ENCODE data around the gene ITPKB.

ITPKB gene

DNA sequence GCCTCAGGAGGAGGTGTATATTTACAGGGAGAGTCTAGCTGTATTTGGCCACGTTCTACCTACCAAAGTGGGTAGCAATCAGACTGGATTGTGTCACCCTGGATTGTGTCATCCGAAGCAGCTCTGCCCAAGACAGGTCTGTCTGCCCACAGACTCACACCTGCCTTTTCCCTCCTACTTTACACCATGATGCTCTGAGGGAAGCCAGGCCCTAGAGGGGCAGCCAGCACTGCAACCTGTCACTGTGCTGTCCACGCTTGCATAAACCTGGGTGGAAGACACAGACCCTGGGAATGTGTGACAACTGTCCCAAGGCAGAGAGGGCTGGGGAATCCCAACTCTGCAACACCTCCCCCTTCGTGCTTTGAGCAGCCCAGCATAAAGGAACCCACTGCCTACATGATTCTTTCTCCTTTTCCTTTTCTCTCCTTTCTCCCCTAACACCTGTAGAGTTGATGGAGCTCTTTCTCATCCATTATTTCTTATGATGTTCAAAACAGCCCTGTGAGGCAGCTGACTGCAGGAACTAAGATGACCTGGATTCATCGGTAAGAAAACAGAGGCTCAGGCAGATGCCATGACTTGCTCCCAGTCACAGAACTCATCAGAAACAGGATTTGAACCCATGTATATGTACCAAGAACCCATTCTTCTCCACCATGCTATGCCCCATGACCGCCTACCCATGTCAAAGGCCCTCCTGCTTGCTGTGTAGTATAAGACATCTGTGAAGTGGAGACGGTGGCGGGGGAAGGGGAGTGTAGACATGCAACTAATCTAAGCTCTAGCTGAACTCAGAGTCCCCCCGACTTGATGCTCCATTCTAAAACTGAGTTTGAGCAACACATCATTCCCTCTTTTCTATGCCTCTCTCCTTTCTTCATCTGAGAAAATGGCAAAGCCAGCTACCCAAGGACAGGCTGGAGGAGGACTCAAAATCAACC, 55.9 kb downstream of the ITPKB start:
- DNase-seq: no peak

DNA sequence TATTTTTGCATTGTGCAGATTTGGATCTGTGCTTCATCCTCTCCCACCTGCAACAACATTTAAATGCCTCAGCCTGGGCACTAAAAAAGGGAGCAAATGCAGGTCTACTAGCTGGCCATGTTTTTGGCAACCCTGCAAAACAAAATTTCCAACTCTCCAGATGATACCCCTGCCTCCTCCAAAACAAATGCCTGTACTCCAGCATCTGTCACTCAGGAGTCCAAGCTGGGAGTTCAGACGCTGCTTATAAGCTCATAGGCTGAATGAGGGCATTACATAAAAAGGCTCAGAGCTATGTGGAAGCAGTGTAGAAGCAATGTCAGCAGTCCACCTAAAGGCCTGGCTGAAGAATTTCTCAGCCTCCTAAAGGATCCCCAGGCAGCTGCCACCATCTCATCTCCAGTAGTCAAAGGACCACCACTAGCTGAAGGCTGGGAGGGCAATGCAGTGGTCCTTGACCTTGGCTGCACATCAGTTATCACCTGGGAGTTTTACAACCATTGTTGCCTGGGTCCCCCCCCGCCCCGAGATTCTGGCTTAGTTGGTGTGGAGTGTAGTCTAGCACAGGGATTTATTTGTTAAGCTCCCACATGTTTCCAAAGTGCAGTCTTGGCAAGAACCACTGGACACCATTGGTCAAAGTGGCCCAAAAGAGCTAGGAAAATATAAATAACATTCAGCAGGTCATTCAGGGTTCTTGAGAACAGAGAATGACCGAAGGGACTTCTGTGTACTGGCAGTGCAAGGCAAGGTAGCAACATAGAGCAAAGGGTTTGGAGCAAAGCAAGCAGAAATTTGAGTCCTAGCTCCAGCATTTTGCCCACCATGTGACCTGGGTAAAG, 57.2 kb downstream of the ITPKB start:
- no peak for DNase-seq

DNA sequence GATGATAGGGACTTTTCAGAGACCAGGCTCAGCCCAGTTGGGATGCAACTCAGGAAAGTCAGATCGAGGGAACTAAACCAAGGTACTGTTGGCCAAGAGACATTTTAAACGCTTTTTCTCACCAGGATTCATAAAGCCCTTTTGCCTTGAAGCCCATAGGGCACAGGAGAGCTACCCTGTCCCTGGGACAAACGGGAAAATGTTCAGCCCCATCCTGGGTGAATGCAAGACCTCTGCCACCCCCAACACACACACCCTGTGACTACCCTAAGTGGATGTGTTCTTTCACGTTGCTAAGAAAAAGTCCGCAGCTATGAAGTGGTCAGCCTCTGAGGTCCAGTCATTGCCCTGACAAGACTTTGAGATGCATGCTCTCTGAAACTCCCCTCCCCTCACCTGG, 58.4 kb downstream of the ITPKB start:
- no peak for DNase-seq

DNA sequence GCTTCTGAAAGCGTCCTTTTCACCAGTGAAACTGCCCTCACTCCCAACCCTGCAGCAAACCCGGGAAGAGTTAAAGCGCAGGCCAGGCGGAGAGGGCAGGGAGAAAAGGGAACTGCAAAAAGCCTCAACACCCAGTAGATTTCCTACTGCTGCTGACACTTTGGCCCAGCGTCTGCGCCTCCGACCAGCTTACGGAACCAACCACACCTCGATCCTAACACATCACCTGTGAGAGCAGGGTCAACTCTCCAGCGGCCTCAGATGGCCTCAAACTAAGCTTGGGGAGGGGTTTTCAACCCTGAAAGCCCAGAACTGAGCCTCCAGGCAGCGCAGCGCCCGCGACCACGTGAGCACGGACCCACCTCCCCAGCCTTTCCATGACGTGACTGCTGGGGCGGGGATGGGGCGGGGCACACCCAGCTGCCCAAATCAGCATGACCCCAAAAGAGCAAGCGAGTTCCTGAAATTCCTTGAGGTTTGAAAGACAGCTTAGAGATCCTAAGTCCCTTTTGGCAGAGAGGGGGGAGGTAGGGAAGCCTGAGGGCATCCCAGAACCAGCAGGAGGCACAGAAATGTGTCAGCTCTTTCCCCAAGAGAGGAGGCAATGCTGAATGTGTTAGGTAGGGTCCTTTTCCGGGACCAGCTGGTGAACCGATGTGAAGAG, 59.1 kb downstream of the ITPKB start:
- DNase-seq: peak; percentile 86

DNA sequence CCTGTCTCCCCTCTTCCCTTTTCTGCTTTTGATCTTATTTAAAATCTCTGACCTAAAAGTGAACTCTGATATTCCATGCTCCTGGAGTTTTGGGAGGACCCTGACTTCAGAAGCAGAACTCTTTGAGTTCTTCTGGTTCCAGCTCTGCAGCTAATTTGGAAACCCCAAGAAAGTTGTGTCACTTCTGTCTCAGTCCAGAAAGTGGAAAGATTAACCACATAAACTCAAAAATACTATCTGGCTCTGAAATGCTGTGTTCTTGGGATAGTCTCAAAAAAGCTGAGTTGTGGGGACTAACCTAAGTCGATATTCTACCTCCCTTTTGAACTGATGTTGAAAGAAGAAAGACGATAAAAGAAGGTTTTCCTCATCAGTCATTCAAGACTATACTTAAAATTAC, 59.8 kb downstream of the ITPKB start:
- DNase-seq: no peak

DNA sequence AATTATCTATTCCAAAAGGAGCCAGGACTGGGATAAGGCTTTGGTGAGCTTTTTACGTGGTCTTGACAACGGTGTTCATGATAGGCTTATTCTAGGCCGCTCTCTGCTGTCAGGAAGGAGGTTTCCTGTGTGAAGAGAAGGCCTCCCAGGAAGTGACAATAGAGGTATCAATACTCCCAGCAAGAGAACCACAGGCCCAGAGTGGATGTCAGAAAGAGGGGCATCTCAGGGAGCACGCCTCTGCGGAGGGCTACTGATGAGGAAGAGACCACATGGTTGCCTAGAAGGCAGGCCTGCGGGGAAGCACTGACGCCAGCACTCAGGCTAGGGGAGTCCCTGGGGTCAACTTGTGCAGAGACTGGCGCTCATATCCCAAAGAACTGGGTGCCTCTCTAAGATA, 60.4 kb downstream of the ITPKB start:
- DNase-seq: peak; percentile 50

DNA sequence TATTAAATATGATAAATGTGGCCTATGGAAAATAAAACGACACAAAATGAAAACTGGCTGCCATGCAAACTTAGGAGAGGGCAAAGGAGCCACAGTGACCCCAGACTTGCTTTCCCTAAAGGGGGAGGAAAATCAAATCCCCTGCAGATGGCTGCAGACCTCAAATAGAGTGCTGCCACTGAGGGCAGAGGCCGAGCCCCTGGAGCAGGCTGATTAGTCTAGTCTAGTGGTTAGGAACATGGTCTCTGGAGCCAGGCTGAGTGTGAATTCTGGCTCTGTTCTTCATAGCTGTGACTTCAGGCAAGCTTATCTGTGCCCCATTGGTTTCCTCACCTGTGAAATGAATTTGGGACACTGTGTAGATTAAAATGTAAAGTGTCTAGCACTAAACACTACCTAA, 60.8 kb downstream of the ITPKB start:
- no peak for DNase-seq

DNA sequence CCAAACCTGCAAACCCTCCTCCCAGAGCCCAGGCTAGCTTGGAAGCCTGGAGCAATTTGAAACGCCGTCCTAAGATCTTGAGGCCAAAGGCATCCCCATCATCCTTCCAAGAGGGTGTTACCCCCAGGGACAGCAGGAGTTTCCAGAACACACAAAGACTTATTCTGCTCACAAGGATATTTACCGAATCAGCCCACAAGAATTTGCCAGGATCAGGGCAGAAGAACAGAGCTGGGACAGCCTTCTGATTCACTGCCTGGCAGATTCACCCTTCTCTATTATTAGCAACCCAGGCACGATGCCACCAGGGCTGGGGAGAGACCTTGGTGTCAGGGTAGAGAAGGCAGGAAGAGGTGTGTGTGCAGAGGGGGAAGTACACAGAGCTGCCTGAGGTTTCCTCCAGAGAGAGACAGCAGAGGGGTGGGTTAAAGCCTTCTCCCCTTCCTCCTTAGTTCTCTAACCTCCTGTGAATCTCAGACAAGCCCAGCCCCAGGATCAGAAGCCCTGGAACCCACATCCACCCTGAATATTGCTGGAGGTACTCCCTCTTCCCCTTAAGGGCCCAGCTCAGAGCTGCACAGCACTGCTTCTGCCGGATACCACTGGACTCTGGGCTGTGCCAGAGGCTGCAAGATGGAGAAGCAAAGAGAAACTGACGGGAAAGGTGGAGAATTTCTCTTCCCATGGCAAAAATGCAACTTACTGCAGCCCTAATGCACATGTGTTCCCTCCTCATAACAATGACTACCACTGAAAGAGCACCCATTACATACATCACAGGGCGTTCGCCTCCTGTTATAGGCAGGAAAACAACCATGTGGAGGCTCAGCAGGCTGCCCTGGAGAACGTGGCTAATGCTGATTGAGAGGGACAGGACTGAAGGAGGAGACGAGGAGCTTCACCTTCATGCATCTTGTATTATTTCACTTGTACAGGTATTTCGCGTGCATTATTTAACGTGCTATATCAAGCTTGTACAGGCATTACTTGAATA, 61.8 kb downstream of the ITPKB start:
- peak; percentile 76 for DNase-seq

DNA sequence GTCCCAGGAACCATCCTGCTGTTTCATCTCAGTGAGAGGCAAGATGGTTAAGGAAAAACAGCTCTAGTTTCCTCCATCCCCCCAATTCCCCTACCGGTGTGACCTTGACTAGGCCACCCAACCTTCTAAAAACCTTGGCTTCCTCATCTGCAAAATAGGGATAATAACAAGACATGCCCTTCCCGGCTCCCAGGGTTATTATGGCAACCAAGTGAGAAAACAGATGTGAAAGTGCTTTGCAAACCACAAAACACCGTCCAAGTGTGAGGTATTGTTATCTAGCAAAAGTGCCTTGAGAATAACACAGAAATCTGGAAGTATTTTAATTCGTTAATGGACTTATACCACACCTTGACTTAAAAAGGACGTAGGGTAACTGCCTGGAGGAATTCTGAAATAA, 62.7 kb downstream of the ITPKB start:
- DNase-seq: no peak

DNA sequence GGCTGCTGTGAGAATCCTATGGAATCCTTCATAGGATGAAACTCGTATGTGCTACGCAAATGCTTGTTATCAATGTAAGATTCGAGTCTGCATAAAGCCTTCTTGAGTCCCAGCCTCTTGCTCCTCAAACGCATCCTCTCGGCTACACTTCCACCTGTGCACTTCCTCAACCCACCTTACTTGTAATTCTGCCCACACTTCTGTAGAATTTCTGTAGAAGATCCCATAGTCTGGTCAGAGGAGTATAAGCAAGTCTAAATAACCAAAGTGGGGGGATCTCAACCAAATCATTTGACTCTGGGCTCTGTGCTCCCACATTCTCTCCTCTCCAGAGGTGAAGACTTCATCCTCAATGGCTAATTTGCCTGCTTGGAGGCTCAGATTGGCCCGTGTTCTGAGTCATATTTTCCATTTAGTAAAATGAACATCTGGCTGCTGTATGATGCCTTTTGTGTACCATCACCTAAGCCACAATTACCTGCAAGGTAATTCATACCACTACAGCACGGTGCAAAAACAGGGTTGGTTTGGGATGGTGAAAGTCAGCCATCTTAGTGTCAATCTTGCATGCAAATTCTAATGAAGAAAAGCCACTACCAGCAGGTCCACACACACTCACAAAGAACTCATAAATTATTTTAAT, 63.2 kb downstream of the ITPKB start:
- DNase-seq: no peak

DNA sequence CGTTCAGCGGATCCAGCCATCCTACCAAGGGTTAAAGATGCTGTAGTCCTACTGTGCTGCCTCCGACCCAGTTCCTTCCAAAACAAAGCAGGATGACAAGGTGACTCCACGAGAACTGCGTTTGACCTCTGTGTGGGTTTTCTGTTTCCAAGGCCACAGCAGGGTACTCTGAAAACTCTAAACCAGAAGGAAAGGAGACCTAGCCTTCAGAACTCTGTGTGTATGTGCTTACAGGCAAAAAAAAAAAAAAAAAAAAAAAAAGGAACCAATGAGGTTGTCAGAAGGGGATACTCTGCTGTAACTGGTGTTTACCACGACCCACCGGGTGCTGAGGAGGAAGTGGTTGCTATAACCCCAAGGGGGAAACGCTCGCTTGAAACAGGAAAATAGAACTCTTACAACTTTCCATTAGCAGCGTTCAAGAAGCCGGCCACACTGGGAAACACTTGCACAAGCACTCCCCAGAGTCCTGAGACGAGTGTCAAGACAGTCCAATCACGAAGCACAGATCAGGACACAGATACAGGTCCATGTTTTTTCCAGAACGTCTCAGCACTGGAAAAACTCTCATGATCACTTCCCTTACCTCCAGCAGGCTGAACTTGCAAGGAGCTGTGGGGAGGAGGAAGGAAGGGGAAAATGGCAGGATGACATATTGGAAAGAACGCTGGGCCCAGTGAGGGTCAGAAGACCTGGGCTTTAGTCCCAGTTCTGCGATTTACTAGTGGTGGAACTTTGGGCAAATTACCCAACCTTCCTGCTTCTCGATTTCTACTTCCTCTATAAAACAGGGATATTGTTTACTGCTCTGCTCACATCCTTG, 64.0 kb downstream of the ITPKB start:
- DNase-seq: peak; percentile 68

DNA sequence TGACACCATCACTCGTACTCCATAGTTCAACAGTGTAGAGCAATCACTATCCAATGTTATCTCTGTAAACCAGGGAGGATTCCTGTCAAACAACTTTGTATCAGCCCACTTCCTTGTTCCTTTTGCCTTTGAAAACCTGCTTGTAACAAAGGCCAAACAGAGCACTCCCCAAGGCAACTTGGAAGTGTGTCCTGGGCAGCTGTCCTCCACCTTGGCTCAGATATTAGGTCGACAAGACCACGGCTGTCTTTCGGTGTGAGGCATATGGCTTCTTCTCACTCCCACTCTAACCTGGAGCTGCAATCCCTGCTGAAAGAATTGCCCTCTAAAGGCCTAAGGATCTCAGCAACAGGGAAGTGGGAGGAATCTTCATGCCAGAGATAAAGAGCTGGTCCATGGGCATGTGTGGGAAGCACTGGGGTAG, 66.7 kb downstream of the ITPKB start:
- DNase-seq: no peak

DNA sequence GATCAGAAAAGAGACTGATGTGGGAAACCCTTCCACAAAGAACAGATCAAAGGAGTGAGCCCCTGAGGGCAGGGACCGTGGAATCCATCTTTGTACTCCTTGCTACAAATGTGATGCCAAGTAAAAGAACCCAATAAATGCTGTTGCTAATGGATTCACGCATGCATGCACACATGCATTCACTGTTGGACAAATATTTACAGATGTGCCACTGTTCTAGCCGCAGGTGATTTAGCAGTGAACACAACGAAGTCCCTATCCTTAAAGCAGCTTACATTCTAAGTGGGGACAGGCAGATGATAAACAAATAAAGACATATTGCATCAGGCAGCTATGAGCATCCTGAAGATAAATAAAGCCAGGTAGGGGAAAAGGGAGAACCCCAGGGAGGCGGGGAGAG, 67.8 kb downstream of the ITPKB start:
- no peak for DNase-seq

DNA sequence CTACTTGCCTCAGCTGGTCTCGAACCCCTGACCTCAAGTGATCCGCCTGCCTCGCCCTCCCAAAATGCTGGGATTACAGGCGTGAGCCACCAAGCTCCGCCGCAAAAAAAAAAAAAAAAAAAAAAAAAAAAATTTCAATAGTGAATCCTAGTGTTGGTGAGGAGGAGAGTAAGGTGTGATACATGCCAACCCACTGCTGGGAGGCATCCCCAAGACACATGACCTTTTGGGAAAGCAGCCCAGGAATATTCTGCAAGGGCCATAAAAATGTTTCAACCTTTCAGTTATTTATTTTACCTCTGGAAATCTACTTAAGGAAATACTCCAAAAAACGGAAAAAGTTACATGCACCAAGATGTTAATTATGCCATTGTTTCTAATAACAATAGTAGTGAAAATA, 69.0 kb downstream of the ITPKB start:
- no peak for DNase-seq

DNA sequence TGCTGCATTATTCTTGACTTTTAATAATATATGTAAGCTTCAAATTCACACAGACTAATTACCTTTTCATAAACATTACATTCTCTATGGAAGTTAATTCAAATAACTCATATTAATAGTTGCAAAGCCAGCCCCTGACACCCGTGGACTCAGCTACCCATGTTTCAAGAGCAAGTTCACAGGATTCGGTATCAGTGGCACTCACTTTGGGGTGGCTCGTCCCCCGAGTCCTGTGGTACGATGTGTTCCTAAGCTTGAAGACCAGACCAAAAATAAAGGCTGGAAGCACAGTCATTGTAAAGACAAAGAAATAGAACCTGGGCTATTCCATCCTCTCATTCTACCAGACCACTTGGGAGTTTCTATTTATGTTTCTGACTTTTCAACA, 70.9 kb downstream of the ITPKB start:
- DNase-seq: no peak

DNA sequence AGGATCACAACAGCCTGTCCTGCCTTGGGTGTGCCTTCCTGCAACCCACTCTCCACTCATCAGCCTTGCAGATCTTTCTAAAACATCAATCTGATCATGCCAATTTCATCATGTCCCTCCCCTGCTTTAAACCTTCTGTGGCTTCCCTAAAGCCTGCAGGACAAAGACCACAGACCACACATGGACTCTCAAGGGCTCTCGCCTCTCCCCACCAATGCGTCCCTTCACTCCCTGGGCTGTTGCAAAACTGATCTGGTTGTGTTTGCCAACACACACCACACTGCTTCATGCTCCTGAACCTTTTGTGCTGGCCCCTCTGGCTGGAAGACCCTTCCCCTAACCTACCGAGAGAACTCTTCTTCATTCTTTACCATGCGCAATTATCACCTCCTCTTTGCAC, 72.4 kb downstream of the ITPKB start:
- no peak for DNase-seq

DNA sequence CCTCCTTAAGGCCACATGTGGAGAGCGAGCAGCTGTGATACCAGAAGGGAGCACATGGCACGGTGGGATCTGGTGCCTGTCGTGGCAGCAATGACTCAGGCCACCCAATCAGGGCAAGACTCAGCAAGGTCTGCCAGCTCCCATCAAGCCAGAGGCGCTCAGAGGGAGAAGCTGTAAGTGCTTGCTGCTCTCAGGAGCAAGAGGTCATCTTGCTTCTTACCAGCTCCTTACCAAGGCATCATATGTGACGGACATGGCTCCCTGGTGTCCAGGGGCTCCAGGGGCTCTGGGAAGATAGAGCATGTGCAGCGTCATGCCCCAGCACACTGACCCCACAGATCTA, 72.9 kb downstream of the ITPKB start:
- no peak for DNase-seq

DNA sequence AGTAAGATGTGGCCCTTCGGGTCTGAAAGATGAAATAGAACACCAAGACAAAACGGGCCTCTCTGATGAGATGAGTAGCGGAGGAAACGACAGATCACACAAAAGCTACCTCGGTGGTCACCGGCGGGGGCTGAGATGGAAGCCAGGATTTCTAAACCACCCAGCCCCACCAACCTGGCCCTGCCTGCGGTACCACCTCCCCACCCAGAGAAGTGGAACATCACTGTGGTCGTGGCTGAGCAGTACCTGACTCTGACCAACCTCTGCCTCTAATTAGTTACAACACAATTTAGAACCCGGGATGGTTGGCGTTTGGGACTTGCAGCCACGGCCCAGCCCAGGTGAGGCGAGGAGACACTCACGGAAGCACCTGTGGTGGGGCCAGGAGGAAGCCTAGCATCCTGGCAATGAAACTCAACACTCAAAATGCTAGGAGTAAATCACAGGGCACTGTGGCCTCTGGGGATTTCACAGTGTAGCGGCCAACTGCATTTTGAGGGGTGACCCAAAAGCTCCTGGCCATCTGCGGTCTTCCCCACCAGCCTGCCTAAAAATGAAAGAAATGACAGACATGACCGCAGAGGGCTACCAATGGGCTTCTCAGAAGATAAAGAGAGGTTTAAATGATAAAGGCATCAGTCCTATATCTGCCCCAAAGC, 73.4 kb downstream of the ITPKB start:
- no peak for DNase-seq

DNA sequence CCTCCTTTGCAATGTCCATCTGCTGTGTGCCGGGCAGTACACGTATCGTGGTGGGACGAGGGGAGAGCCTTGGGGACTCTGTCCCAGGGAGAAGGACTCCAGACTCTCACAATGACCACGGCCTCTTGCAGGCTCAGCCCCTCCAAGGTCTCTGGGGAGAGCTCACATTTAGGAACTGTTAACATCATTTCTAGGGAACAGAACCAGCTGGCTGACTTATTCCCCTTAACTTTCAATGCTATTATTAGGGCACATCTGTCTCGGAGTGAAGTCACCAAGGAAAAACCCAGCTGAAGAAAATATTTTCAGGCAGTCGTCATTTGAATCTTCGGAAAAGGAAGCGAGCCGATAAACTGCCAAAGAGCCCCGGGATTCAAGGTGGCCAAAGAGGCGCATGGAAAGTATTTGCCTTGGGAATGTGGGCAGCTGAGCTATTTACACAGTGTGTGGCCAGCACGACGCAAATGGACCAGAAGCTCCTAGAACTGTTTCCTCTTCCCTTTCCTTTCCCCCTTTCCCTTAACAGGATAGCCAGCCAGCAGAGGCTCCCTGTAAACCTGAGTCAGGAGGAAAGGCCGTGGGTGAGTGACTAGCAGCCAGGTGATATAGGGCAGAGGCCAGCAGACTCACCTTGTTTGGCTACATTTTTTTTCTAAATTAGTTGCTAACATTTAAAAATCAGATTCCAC, 74.5 kb downstream of the ITPKB start:
- DNase-seq: no peak

DNA sequence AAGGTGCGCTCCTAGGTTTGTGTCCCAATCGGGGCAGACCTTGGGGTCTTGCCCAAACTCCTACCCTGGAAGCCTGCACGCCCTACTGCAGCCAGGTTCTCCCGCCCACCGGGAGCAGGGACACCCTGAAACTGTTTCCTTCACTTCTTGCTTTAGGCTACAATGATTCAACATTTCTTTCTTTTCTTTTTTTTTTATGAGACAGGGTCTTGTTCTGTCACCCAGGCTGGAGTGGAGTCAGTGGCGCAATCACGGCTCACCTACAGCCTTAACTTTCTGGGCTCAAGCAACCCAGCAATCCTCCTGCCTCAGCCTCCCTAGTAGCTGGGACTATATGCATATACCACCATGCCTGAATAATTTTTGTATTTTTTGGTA, 75.8 kb downstream of the ITPKB start:
- no peak for DNase-seq
